ENCODE measurements around the gene UVRAG. TPM values are rescaled to one million over a fixed set of nuclear protein-coding genes. Genes with fewer than 3 reads are reported as not detected.

The UVRAG gene
- total and polyA plus RNA-seq, 4 donors = 8.7 to 53.2 (median 18.3) TPM

DNA sequence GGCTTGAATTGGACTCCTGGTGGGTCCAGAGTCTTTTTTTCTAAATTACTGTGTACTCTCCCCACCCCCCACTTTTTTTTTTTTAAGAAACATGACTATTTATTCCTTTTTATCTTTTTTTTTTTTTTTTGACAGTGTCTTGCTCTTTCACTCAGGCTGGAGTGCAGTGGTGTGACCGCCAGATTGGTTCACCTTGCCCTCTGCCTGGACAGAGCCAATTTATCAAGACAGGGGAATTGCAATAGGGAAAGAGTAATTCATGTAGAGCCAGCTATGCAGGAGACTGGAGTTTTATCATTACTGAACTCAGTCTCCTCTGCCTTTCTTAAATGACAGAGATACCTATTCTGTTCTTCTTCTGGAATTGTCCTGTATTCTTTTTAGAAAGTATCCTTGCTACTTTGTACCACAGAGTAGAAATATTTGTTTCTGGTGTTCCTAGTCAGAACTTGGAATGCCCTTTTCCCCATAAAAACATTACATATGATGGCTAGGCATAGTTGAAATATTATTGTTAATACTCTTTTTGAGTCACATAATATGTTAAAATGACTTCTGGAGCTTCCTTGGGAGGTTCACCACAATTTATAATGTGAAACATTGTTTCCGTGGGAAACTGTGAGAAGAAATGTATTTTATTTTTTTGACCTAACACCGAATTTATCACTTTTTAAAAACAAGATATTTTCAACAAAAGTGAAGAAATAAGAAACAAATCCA lies 95.6 kb downstream of the UVRAG start:
- H3K27ac ChIP-seq (ENCODE audit: low read depth in 1 of 2, low read length in 1 of 2) = no peak overlapping the region
- H3K36me3 ChIP-seq (ENCODE audit: control insufficient read depth in 4 of 4, insufficient read depth in 4 of 4, low read length in 4 of 4) = peaks cover 0 to 4% (median 2%) of the 10 kb centered on the region in 4 donors
- no peak overlapping the region for H3K4me3 ChIP-seq
- TF ChIP-seq, protein P1, sequence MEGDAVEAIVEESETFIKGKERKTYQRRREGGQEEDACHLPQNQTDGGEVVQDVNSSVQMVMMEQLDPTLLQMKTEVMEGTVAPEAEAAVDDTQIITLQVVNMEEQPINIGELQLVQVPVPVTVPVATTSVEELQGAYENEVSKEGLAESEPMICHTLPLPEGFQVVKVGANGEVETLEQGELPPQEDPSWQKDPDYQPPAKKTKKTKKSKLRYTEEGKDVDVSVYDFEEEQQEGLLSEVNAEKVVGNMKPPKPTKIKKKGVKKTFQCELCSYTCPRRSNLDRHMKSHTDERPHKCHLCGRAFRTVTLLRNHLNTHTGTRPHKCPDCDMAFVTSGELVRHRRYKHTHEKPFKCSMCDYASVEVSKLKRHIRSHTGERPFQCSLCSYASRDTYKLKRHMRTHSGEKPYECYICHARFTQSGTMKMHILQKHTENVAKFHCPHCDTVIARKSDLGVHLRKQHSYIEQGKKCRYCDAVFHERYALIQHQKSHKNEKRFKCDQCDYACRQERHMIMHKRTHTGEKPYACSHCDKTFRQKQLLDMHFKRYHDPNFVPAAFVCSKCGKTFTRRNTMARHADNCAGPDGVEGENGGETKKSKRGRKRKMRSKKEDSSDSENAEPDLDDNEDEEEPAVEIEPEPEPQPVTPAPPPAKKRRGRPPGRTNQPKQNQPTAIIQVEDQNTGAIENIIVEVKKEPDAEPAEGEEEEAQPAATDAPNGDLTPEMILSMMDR (IDR thresholded peaks at IDR 0.05; ENCODE audit: control extremely low read depth, extremely low read depth) = no peak
- ATAC-seq (ENCODE audit: insufficient read depth, low FRiP score) (no peak), DNase-seq (no peak)
- H3K27me3 ChIP-seq (ENCODE audit: control insufficient read depth in 3 of 3, insufficient read depth in 3 of 3, low read length in 2 of 3) = no peaks in the 10 kb centered on the region
- H3K4me1 ChIP-seq (ENCODE audit: control insufficient read depth in 5 of 5, insufficient read depth in 5 of 5, low read length in 5 of 5) = no peaks in the 10 kb centered on the region
- no peaks in the 10 kb centered on the region for H3K9me3 ChIP-seq (ENCODE audit: control insufficient read depth in 4 of 4, insufficient read depth in 3 of 4, low read length in 3 of 4)
- no peak overlapping the region for H3K9ac ChIP-seq (ENCODE audit: insufficient read depth in 1 of 2, low read length in 2 of 2)
- 86 to 95% methylated on average over 3 of the region's 3 CpGs for WGBS, 2 donors

DNA sequence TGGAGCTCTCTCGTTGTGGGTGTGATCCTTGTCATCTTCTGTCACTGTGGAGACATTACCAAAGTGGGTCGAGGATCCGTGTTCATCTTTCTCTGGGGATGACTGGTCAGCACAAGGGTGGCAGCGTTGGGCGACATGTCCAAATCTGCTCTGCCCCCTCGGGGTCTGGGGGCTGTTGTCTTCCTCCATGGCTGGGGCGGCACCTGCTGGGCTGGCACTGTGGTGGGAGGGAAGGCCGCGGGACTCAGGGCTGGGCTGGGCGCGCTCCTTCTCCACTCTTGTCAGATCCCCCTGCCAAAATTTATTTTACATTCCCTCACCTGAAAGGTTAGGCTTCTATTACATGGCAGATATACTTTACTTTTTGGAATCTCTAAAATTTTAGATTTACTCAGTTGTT lies 96.4 kb downstream of the UVRAG start:
- DNase-seq (no peak), ATAC-seq (ENCODE audit: insufficient read depth, low FRiP score) (no peak)
- 93 to 97% methylated on average over 11 of the region's 11 CpGs for WGBS, 2 donors
- TF ChIP-seq, protein P1 (IDR thresholded peaks at IDR 0.05; ENCODE audit: control extremely low read depth, extremely low read depth) = no peak
- Histone ChIP-seq H3K27ac (ENCODE audit: low read depth in 1 of 2, low read length in 1 of 2) (no peak overlapping the region), H3K27me3 (ENCODE audit: control insufficient read depth in 3 of 3, insufficient read depth in 3 of 3, low read length in 2 of 3) (no peaks in the 10 kb centered on the region), H3K9ac (ENCODE audit: insufficient read depth in 1 of 2, low read length in 2 of 2) (no peak overlapping the region), H3K36me3 (ENCODE audit: control insufficient read depth in 4 of 4, insufficient read depth in 4 of 4, low read length in 4 of 4) (peaks cover 0 to 4% (median 2%) of the 10 kb centered on the region in 4 donors), H3K4me1 (ENCODE audit: control insufficient read depth in 5 of 5, insufficient read depth in 5 of 5, low read length in 5 of 5) (no peaks in the 10 kb centered on the region), H3K4me3 (no peak overlapping the region), H3K9me3 (ENCODE audit: control insufficient read depth in 4 of 4, insufficient read depth in 3 of 4, low read length in 3 of 4) (no peaks in the 10 kb centered on the region)

DNA sequence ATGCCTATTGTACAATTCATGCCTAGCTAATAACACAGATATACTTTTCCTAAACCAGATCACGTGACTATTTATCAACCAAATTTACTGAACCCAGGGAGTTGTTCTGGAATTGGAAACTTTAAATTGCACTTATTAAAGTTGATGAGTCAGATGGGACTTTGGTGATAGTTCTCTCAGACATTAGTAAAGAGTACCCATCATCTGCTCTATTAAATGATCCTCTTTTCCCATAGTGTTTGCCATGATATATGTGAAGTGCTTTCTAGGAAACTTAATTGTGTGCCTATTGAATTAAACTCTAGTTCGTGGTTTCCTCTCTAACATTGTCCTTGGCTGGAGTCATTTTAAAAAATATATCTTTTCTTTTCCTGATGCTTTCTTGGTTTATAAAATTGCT lies 99.0 kb downstream of the UVRAG start:
- Histone ChIP-seq H3K4me1 (ENCODE audit: control insufficient read depth in 5 of 5, insufficient read depth in 5 of 5, low read length in 5 of 5) (peaks cover 0 to 4% (median 0%) of the 10 kb centered on the region in 5 donors), H3K4me3 (no peak overlapping the region), H3K36me3 (ENCODE audit: control insufficient read depth in 4 of 4, insufficient read depth in 4 of 4, low read length in 4 of 4) (peaks cover 0 to 4% (median 2%) of the 10 kb centered on the region in 4 donors), H3K9me3 (ENCODE audit: control insufficient read depth in 4 of 4, insufficient read depth in 3 of 4, low read length in 3 of 4) (no peaks in the 10 kb centered on the region), H3K9ac (ENCODE audit: insufficient read depth in 1 of 2, low read length in 2 of 2) (no peak overlapping the region), H3K27me3 (ENCODE audit: control insufficient read depth in 3 of 3, insufficient read depth in 3 of 3, low read length in 2 of 3) (no peaks in the 10 kb centered on the region), H3K27ac (ENCODE audit: low read depth in 1 of 2, low read length in 1 of 2) (no peak overlapping the region)
- no peak for ATAC-seq (ENCODE audit: insufficient read depth, low FRiP score)
- DNase-seq = no peak
- TF ChIP-seq, protein P1 (IDR thresholded peaks at IDR 0.05; ENCODE audit: control extremely low read depth, extremely low read depth) = no peak
- 90 to 97% methylated on average over 2 of the region's 2 CpGs for WGBS, 2 donors

All from lung (tissue), 12 donors.